ENCODE measurements around the gene LDAF1. TPM values are rescaled to one million over a fixed set of nuclear protein-coding genes. Genes with fewer than 3 reads are reported as not detected.

Gene LDAF1
- total and polyA plus RNA-seq, 10 of the 15 experiments (the other 5 are each of a cell fraction or from before 2014, with no cell fraction given), result 4.6 to 21.4 (median 6.6) TPM

- TF ChIP-seq KDM1A (IDR thresholded peaks at IDR 0.05; ENCODE audit: borderline replicate concordance), result no peak
- no peak for TF ChIP-seq ATF7 (IDR thresholded peaks at IDR 0.05; ENCODE audit: low read depth)
- TF ChIP-seq BCL3 (IDR thresholded peaks at IDR 0.05; ENCODE audit: borderline replicate concordance, insufficient read depth, low read depth, low read length, poor library complexity, severe bottlenecking), result no peak
- TF ChIP-seq SUPT20H (IDR thresholded peaks at IDR 0.05; ENCODE audit: borderline replicate concordance, control insufficient read depth, low read depth, low read length), result no peak
- TF ChIP-seq RB1 (IDR thresholded peaks at IDR 0.05; ENCODE audit: borderline replicate concordance), result no peak
- no peak for TF ChIP-seq CHD1 (IDR thresholded peaks at IDR 0.05; ENCODE audit: low read depth, low read length)
- POLR2A ChIA-PET, result no interaction called here
- CTCF ChIA-PET, result interaction anchor here (1.0 kb wide), 1 partner anchor 30 kb away, joined by 3 read pairs; no protein-coding TSS in a partner anchor
- intact Hi-C loops (cut with micrococcal nuclease; ENCODE audit: unreplicated experiment) (no loop called here), in situ Hi-C loops (cut with MboI) (no loop called here)
- FAIRE-seq (no peak), ATAC-seq (no peak), DNase-seq (ENCODE audit: low read depth, low spot score) (no peak)
- BruUV-seq (replicated peaks), result no TSS peak
- H3K36me3 ChIP-seq (ENCODE audit: control insufficient read depth in 2 of 2, insufficient read depth in 2 of 2, low read length in 1 of 2), result no peaks in the 10 kb centered on the region
- no peak overlapping the region for H3K9ac ChIP-seq (ENCODE audit: control insufficient read depth, insufficient read depth, low read length)
- no peaks in the 10 kb centered on the region for H3K79me2 ChIP-seq (ENCODE audit: control insufficient read depth, insufficient read depth, low read length)
- 41% methylated on average over 7 of the region's 7 CpGs for WGBS (ENCODE audit: insufficient coverage, insufficient replicate concordance, low lambda C conversion rate, missing lambda C conversion rate)
- RAD21 ChIA-PET (ENCODE audit: unreplicated experiment), result no interaction called here
- no peak overlapping the region for H3K4me3 ChIP-seq
- H3K4me1 ChIP-seq (ENCODE audit: control insufficient read depth, insufficient read depth, low read length), result no peaks in the 10 kb centered on the region
- no peak overlapping the region for H3K27ac ChIP-seq (ENCODE audit: control insufficient read depth, insufficient read depth)
- SMC1A ChIA-PET (ENCODE audit: uncharacterized antibody, unreplicated experiment), result no interaction called here
- H3K27me3 ChIP-seq (replicated peaks in 1 of 2; ENCODE audit: control insufficient read depth in 2 of 2, insufficient read depth in 2 of 2, low read length in 1 of 2), result no peaks in the 10 kb centered on the region; a peak in 1 of 4 replicates
- no peaks in the 10 kb centered on the region for H3K9me3 ChIP-seq (replicated peaks; ENCODE audit: control insufficient read depth, insufficient read depth, low read length)
- no peak overlapping the region for H3K4me2 ChIP-seq (ENCODE audit: control insufficient read depth, insufficient read depth)
- H2AFZ ChIP-seq (ENCODE audit: control insufficient read depth, low read depth, low read length), result no peak overlapping the region
- H4K20me1 ChIP-seq (ENCODE audit: control insufficient read depth, insufficient read depth), result no peaks in the 10 kb centered on the region
Measured at GRCh38 chr16:21126518-21126917, 32.0 kb upstream of the LDAF1 start.

DNA sequence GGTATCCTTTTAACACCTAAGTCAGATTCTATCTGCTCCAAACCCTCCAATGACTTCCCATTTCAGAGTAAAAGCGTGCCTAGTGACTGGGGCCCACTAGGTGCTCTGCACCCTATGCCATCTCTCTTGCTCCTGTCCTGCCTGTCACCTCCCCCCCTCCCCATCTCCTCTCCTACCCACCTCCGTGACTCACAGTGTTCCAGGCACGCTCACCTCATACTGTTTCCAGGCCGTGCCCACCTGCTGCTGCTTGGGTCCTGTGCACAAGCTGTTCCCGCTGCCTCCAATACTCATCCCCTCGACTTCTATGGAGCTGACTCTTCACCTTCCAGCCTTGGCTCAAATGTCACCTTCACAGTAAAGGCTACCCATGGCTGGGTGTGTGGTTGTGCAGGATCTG is 29.5 kb upstream of the LDAF1 start:
- FAIRE-seq, result no peak
- Histone ChIP-seq H3K79me2 (ENCODE audit: control insufficient read depth, insufficient read depth, low read length) (no peaks in the 10 kb centered on the region), H3K4me2 (ENCODE audit: control insufficient read depth, insufficient read depth) (no peak overlapping the region), H2AFZ (ENCODE audit: control insufficient read depth, low read depth, low read length) (no peak overlapping the region), H3K9me3 (replicated peaks; ENCODE audit: control insufficient read depth, insufficient read depth, low read length) (no peaks in the 10 kb centered on the region), H4K20me1 (ENCODE audit: control insufficient read depth, insufficient read depth) (no peaks in the 10 kb centered on the region), H3K27me3 (replicated peaks in 1 of 2; ENCODE audit: control insufficient read depth in 2 of 2, insufficient read depth in 2 of 2, low read length in 1 of 2) (no peaks in the 10 kb centered on the region; a peak in 1 of 4 replicates), H3K9ac (ENCODE audit: control insufficient read depth, insufficient read depth, low read length) (no peak overlapping the region), H3K4me3 (no peak overlapping the region), H3K4me1 (ENCODE audit: control insufficient read depth, insufficient read depth, low read length) (no peaks in the 10 kb centered on the region), H3K36me3 (ENCODE audit: control insufficient read depth in 2 of 2, insufficient read depth in 2 of 2, low read length in 1 of 2) (no peaks in the 10 kb centered on the region), H3K27ac (ENCODE audit: control insufficient read depth, insufficient read depth) (no peak overlapping the region)
- POLR2A ChIA-PET, result no interaction called here
- DNase-seq (ENCODE audit: low read depth, low spot score), result no peak
- RAD21 ChIA-PET (ENCODE audit: unreplicated experiment), result no interaction called here
- intact Hi-C loops (cut with micrococcal nuclease; ENCODE audit: unreplicated experiment) (no loop called here), in situ Hi-C loops (cut with MboI) (no loop called here)
- CTCF ChIA-PET, result no interaction called here
- no TSS peak for BruUV-seq (replicated peaks)
- SMC1A ChIA-PET (ENCODE audit: uncharacterized antibody, unreplicated experiment), result no interaction called here
- TF ChIP-seq NFIC (IDR thresholded peaks at IDR 0.05; ENCODE audit: low read depth, low read length), result no peak
- TF ChIP-seq KAT2A (conservative IDR thresholded peaks at IDR 0.05; ENCODE audit: control insufficient read depth, low read depth, low read length), result no peak
- TF ChIP-seq ZNF622 (IDR thresholded peaks at IDR 0.05), result no peak
- no peak for ATAC-seq
- 43% methylated on average over 6 of the region's 6 CpGs for WGBS (ENCODE audit: insufficient coverage, insufficient replicate concordance, low lambda C conversion rate, missing lambda C conversion rate)
